ENCODE measurements around the gene OR1A1. TPM values are rescaled to one million over a fixed set of nuclear protein-coding genes. Genes with fewer than 3 reads are reported as not detected.
"Not testable (repeated sequence)": the region's sequence is repeated elsewhere in the genome, so short reads cannot be mapped to it uniquely, and the experiment has no call there.

Gene OR1A1
- total RNA-seq, 1 experiment from 2014 or later: not detected

DNA sequence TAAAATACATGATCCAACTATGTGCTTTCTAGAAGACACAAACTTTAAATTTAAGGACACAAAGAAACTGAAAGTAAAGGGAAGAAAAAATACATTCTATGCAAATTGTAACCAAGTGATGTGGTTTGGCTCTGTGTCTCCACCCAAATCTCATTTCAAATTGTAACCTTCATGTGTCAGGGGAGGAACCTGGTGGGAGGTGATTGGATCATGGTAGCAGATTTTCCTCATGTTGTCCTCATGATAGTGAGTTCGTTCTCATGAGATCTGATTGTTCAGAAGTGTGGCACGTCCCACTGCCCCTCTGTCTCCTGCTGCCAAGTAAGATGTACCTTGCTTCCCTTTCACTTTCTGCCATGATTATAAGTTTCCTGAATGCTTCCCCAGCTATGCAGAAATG is 15.0 kb downstream of the OR1A1 start:
- Histone ChIP-seq H3K79me2 (ENCODE audit: insufficient read depth, low read length) (no peaks in the 10 kb centered on the region), H3K36me3 (ENCODE audit: control insufficient read depth in 1 of 2, insufficient read depth in 2 of 2, low read length in 2 of 2) (no peaks in the 10 kb centered on the region), H2AFZ (ENCODE audit: low read depth, low read length, poor library complexity, severe bottlenecking) (no peak overlapping the region), H3K9me2 (ENCODE audit: insufficient read depth) (no peaks in the 10 kb centered on the region), H4K20me1 (ENCODE audit: insufficient read depth) (no peaks in the 10 kb centered on the region), H3K27me3 (ENCODE audit: insufficient read depth, low read length) (no peaks in the 10 kb centered on the region), H3K4me2 (ENCODE audit: low read length) (no peak overlapping the region), H3K4me3 (replicated peaks in 1 of 2; ENCODE audit: low read depth in 1 of 2, low read length in 2 of 2) (no peak overlapping the region), H3K9me3 (ENCODE audit: control insufficient read depth in 1 of 2, insufficient read depth in 1 of 2, low read depth in 1 of 2, low read length in 2 of 2) (no peaks in the 10 kb centered on the region), H3K9ac (ENCODE audit: low read length) (no peak overlapping the region), H3K27ac (ENCODE audit: low read depth, low read length) (no peak overlapping the region), H3K4me1 (ENCODE audit: control insufficient read depth in 1 of 2, insufficient read depth in 2 of 2, low read length in 2 of 2) (no peaks in the 10 kb centered on the region)
- ChIA-PET POLR2A (no interaction called here), RAD21 (ENCODE audit: low non-redundant PET in 1 of 2, low total read pairs in 2 of 2, uncharacterized antibody in 2 of 2, unreplicated experiment in 2 of 2) (no interaction called here), CTCF (no interaction called here)
- DNase-seq (ENCODE audit: low read depth, low spot score): no peak
- TF ChIP-seq, protein P1, sequence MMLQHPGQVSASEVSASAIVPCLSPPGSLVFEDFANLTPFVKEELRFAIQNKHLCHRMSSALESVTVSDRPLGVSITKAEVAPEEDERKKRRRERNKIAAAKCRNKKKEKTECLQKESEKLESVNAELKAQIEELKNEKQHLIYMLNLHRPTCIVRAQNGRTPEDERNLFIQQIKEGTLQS (IDR thresholded peaks at IDR 0.05): no peak
- TF ChIP-seq ZFX (IDR thresholded peaks at IDR 0.05): no peak
- no peak for TF ChIP-seq POLR2AphosphoS5 (IDR thresholded peaks at IDR 0.05; ENCODE audit: low read depth, low read length)
- no peak for TF ChIP-seq SP1 (IDR thresholded peaks at IDR 0.05; ENCODE audit: low read depth)
- no peak for TF ChIP-seq SIN3A (IDR thresholded peaks at IDR 0.05; ENCODE audit: low read depth)
- ATAC-seq: no peak
- intact Hi-C loops (cut with micrococcal nuclease): no loop called here
- no TSS peak for BruUV-seq (replicated peaks)

DNA sequence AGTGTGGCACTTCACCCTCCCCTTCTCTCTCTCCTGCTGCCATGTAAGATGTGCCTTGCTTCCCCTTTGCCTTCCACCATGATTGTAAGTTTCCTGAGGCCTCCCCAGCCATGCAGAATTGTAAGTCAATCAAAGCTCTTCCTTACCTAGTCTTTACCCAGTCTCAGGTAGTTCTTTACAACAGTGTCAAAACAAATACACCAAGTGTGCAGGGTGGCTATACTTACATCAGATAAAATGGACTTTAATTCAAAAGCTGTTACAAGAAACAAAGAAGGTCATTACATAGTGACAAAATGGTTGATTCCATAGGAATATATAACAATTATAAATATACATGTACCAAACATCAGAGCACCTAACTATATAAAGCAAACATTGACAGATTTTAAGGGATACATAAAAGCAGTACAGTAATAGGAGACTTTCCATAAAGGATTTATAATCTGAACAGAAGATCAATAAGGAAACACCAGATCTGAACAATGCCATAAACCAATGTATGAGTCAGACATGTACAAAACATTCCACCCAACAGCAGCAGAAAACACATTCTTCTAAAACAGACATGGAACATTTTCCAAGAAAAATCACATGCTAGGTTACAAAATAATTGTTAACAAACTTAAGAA is 17.4 kb downstream of the OR1A1 start:
- RAD21 ChIA-PET (ENCODE audit: low non-redundant PET in 1 of 2, low total read pairs in 2 of 2, uncharacterized antibody in 2 of 2, unreplicated experiment in 2 of 2): not testable (repeated sequence)

DNA sequence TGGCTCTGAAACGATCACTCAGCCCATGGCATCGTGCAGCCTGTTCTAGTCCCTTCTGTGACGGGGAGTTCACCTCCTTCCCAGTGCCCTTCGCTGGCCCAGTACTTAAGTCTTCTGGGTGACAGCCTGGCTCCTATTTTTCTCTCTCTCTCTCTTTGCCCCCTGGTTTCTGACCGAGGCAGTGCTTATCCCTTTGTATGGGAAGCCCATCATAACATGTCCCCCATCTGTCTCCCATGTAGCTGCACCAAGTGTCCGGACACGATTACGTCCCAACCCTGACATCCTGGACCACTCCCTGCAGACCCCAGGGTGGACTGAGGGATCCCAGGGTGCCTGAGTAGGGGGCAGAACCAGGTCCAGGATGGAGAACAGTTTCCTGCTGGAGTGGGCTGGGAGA is 24.8 kb downstream of the OR1A1 start:
- RAD21 ChIA-PET (ENCODE audit: low non-redundant PET in 1 of 2, low total read pairs in 2 of 2, uncharacterized antibody in 2 of 2, unreplicated experiment in 2 of 2); DNase-seq (ENCODE audit: low read depth, low spot score); H3K9ac ChIP-seq (ENCODE audit: low read length); H3K9me2 ChIP-seq (ENCODE audit: insufficient read depth); H3K9me3 ChIP-seq (ENCODE audit: control insufficient read depth in 1 of 2, insufficient read depth in 1 of 2, low read depth in 1 of 2, low read length in 2 of 2); H3K4me1 ChIP-seq (ENCODE audit: control insufficient read depth in 1 of 2, insufficient read depth in 2 of 2, low read length in 2 of 2); H3K27ac ChIP-seq (ENCODE audit: low read depth, low read length); BruUV-seq (replicated peaks); H3K27me3 ChIP-seq (ENCODE audit: insufficient read depth, low read length); CTCF ChIA-PET; H3K4me3 ChIP-seq (replicated peaks in 1 of 2; ENCODE audit: low read depth in 1 of 2, low read length in 2 of 2); H3K4me2 ChIP-seq (ENCODE audit: low read length); intact Hi-C loops (cut with micrococcal nuclease); H3K79me2 ChIP-seq (ENCODE audit: insufficient read depth, low read length); ATAC-seq; H3K36me3 ChIP-seq (ENCODE audit: control insufficient read depth in 1 of 2, insufficient read depth in 2 of 2, low read length in 2 of 2); POLR2A ChIA-PET; H4K20me1 ChIP-seq (ENCODE audit: insufficient read depth); H2AFZ ChIP-seq (ENCODE audit: low read depth, low read length, poor library complexity, severe bottlenecking): not testable (repeated sequence)

More for the DNA sequence above, 17.4 kb downstream of the OR1A1 start:
- H3K79me2 ChIP-seq (ENCODE audit: insufficient read depth, low read length); POLR2A ChIA-PET; H3K4me2 ChIP-seq (ENCODE audit: low read length); H3K27ac ChIP-seq (ENCODE audit: low read depth, low read length); H3K4me3 ChIP-seq (replicated peaks in 1 of 2; ENCODE audit: low read depth in 1 of 2, low read length in 2 of 2); H2AFZ ChIP-seq (ENCODE audit: low read depth, low read length, poor library complexity, severe bottlenecking); H3K4me1 ChIP-seq (ENCODE audit: control insufficient read depth in 1 of 2, insufficient read depth in 2 of 2, low read length in 2 of 2); H3K9me3 ChIP-seq (ENCODE audit: control insufficient read depth in 1 of 2, insufficient read depth in 1 of 2, low read depth in 1 of 2, low read length in 2 of 2); H3K36me3 ChIP-seq (ENCODE audit: control insufficient read depth in 1 of 2, insufficient read depth in 2 of 2, low read length in 2 of 2); H3K9me2 ChIP-seq (ENCODE audit: insufficient read depth); DNase-seq (ENCODE audit: low read depth, low spot score); H3K9ac ChIP-seq (ENCODE audit: low read length); ATAC-seq; H4K20me1 ChIP-seq (ENCODE audit: insufficient read depth); CTCF ChIA-PET; BruUV-seq (replicated peaks); H3K27me3 ChIP-seq (ENCODE audit: insufficient read depth, low read length); intact Hi-C loops (cut with micrococcal nuclease): not testable (repeated sequence)

DNA sequence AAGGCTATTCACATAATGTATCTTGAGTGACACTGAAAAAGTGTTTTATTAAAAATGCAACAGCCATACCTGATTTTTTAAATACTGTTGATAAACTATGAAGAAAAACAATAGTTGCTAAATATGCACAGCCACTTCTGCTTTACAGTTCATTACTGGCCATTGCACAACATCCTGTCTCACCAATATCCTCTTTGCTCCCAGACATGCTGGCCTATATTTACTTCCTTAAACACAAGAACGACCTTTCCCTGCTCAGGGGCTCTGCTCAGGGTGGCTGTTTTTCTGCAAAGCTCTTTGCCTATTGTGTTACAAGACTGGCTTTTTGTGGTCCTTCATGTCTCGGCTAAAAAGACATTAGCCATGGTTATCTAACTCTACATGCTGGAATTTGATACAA is 31.2 kb downstream of the OR1A1 start:
- CTCF ChIA-PET; H3K27ac ChIP-seq (ENCODE audit: low read depth, low read length); H2AFZ ChIP-seq (ENCODE audit: low read depth, low read length, poor library complexity, severe bottlenecking); intact Hi-C loops (cut with micrococcal nuclease); H3K4me1 ChIP-seq (ENCODE audit: control insufficient read depth in 1 of 2, insufficient read depth in 2 of 2, low read length in 2 of 2); H3K9me2 ChIP-seq (ENCODE audit: insufficient read depth); DNase-seq (ENCODE audit: low read depth, low spot score); H3K4me3 ChIP-seq (replicated peaks in 1 of 2; ENCODE audit: low read depth in 1 of 2, low read length in 2 of 2); H3K36me3 ChIP-seq (ENCODE audit: control insufficient read depth in 1 of 2, insufficient read depth in 2 of 2, low read length in 2 of 2); H4K20me1 ChIP-seq (ENCODE audit: insufficient read depth); RAD21 ChIA-PET (ENCODE audit: low non-redundant PET in 1 of 2, low total read pairs in 2 of 2, uncharacterized antibody in 2 of 2, unreplicated experiment in 2 of 2); POLR2A ChIA-PET; BruUV-seq (replicated peaks); ATAC-seq; H3K4me2 ChIP-seq (ENCODE audit: low read length); H3K79me2 ChIP-seq (ENCODE audit: insufficient read depth, low read length); H3K9me3 ChIP-seq (ENCODE audit: control insufficient read depth in 1 of 2, insufficient read depth in 1 of 2, low read depth in 1 of 2, low read length in 2 of 2); H3K27me3 ChIP-seq (ENCODE audit: insufficient read depth, low read length); H3K9ac ChIP-seq (ENCODE audit: low read length): not testable (repeated sequence)

Data from HCT116 (cell line).